Endothelial cell of umbilical vein (primary cell): ENCODE results near the gene FILIP1L. TPM values are rescaled to one million over a fixed set of nuclear protein-coding genes. Genes with fewer than 3 reads are reported as not detected.

Experiments used
- BruUV-seq: library from RNA; stranded (reverse); fragments of 400-500 nt; replicated peaks from 2 replicates; lab custom pipeline; 2021; lab: Mats Ljungman, UMichigan
- CTCF ChIA-PET: fragments of 300-600, 350-600 bp; sonication (Branson Sonifier 250); formaldehyde crosslinking; loops from one replicate; lab custom pipeline; 2021; ENCODE audit warnings: antibody characterized with exemption, inconsistent platforms; lab: Charles Lee
- POLR2A ChIA-PET: fragments of 300-600, 350-600 bp; sonication (Branson Sonifier 250); formaldehyde crosslinking; loops from one replicate; lab custom pipeline; 2021; ENCODE audit warnings: antibody characterized with exemption, inconsistent platforms; lab: Charles Lee
- DNase-seq: peaks from one replicate; pipeline ENCODE4 v3.0.0-alpha.2; 2011; ENCODE audit warnings: low read depth, low spot score
- FAIRE-seq: peaks from 2 replicates; lab custom pipeline; 2011; peaks lifted over from hg19 to GRCh38; lab: Jason Lieb, UNC
- H2AFZ ChIP-seq: 2 replicates; pipeline ENCODE4 v1.6.0; 2012; ENCODE audit warnings: low read depth, low read length, control low read depth, inconsistent platforms
- H3K27ac ChIP-seq: 2 replicates; pipeline ENCODE4 v1.5.1; 2011; ENCODE audit warnings: low read depth, mild to moderate bottlenecking, control low read depth, low read length, moderate library complexity; ENCODE audit not compliant: insufficient read depth
- H3K27me3 ChIP-seq, 2 experiments: 2 replicates each; pipeline versions ENCODE4 v1.6.0 to v1.6.1; 2011; ENCODE audit warnings: low read length in 2 of 2, mixed read lengths in 1 of 2; ENCODE audit not compliant: control insufficient read depth in 2 of 2, insufficient read depth in 2 of 2
- H3K36me3 ChIP-seq, 2 experiments: 2 replicates in 1 of 2; 3 replicates in 1 of 2; pipeline ENCODE4 v1.5.1; 2011; ENCODE audit warnings: low read length in 2 of 2, mild to moderate bottlenecking in 1 of 2, moderate library complexity in 1 of 2; ENCODE audit not compliant: control insufficient read depth in 2 of 2, insufficient read depth in 2 of 2; ENCODE audit errors: extremely low read depth in 1 of 2
- H3K4me1 ChIP-seq: 3 replicates; pipeline ENCODE4 v1.5.1; 2011; ENCODE audit warnings: mild to moderate bottlenecking, low read length; ENCODE audit not compliant: control insufficient read depth, insufficient read depth; ENCODE audit errors: extremely low read depth
- H3K4me2 ChIP-seq: 2 replicates; pipeline ENCODE4 v1.6.1; 2011; ENCODE audit warnings: low read length, control low read depth, mixed read lengths; ENCODE audit not compliant: insufficient read depth
- H3K4me3 ChIP-seq, 3 experiments: fragments of 200-600 bp in 1 of 3; sonication (generic), shearing (Covaris generic) in 1 of 3; replicated peaks in 1 of 3; 2 replicates each; pipeline ENCODE4 v1.5.1; 2011 to 2016; ENCODE audit warnings: control low read depth in 3 of 3, low read length in 3 of 3, mild to moderate bottlenecking in 2 of 3, inconsistent platforms in 1 of 3, low read depth in 1 of 3, moderate library complexity in 1 of 3; ENCODE audit not compliant: insufficient read depth in 1 of 3
- H3K79me2 ChIP-seq: 2 replicates; pipeline ENCODE4 v1.6.0; 2012; ENCODE audit warnings: low read length, inconsistent platforms; ENCODE audit not compliant: control insufficient read depth, insufficient read depth
- H3K9ac ChIP-seq: replicated peaks from 2 replicates; pipeline ENCODE3; 2011; ENCODE audit warnings: low read length, control low read depth; ENCODE audit not compliant: insufficient read depth; ENCODE audit errors: extremely low read depth
- H3K9me1 ChIP-seq: replicated peaks from 3 replicates; pipeline ENCODE4 v1.6.0; 2011; ENCODE audit warnings: mild to moderate bottlenecking, low read length; ENCODE audit not compliant: control insufficient read depth, insufficient read depth; ENCODE audit errors: extremely low read depth
- H3K9me3 ChIP-seq: replicated peaks from 2 replicates; pipeline ENCODE4 v1.5.1; 2012; ENCODE audit warnings: low read length, inconsistent platforms; ENCODE audit not compliant: control insufficient read depth, insufficient read depth
- H4K20me1 ChIP-seq: replicated peaks from 2 replicates; pipeline ENCODE3; 2011; ENCODE audit warnings: mild to moderate bottlenecking, low read length; ENCODE audit not compliant: control insufficient read depth, insufficient read depth; ENCODE audit errors: extremely low read depth
- CTCF ChIP-seq, 2 donors: IDR thresholded peaks; 1 replicate in 1 of 2; 2 replicates in 1 of 2; pipeline ENCODE4 v1.5.1; 2011; ENCODE audit warnings: low read length in 2 of 2, mild to moderate bottlenecking in 2 of 2, moderate library complexity in 2 of 2, control low read depth in 1 of 2, inconsistent platforms in 1 of 2, low read depth in 1 of 2; ENCODE audit not compliant: insufficient read depth in 1 of 2; ENCODE audit errors: extremely low read depth in 1 of 2
- EZH2 ChIP-seq: IDR thresholded peaks from 2 replicates; pipeline ENCODE4 v1.6.1; 2012; ENCODE audit warnings: borderline replicate concordance, low read depth, mild to moderate bottlenecking, moderate library complexity, low read length, inconsistent platforms; ENCODE audit not compliant: severe bottlenecking
- FOS ChIP-seq: IDR thresholded peaks from 2 replicates; pipeline ENCODE4 v1.6.1; 2011; ENCODE audit warnings: mild to moderate bottlenecking, low read length, moderate library complexity, borderline replicate concordance; ENCODE audit not compliant: insufficient read depth
- GATA2 ChIP-seq: IDR thresholded peaks from 2 replicates; pipeline ENCODE4 v1.7.0; 2011; ENCODE audit warnings: low read depth, mild to moderate bottlenecking, moderate library complexity, mixed read lengths, low read length; ENCODE audit not compliant: insufficient read length, insufficient read depth
- JUN ChIP-seq: IDR thresholded peaks from 2 replicates; pipeline ENCODE4 v1.6.1; 2011; ENCODE audit warnings: borderline replicate concordance, low read depth; ENCODE audit not compliant: insufficient read length, insufficient read depth
- MAX ChIP-seq: IDR thresholded peaks from 2 replicates; pipeline ENCODE4 v1.6.1; 2011; ENCODE audit not compliant: insufficient read depth, insufficient read length
- MYC ChIP-seq: IDR thresholded peaks from one replicate; pipeline ENCODE4 v1.6.1; 2011; ENCODE audit warnings: mild to moderate bottlenecking, low read depth, low read length
- POLR2A ChIP-seq: IDR thresholded peaks from 2 replicates; pipeline ENCODE4 v1.6.1; 2012; ENCODE audit warnings: low read depth, mild to moderate bottlenecking, control low read depth, low read length
- dilution Hi-C: fragments of 300-500 bp; cut with MboI; formaldehyde crosslinking; loops from one replicate; pipeline ENCODE4 v1.15.0; 2019; ENCODE audit warnings: low sequenced_read_pairs; ENCODE audit not compliant: extremely low pct_ligation_motif_present
- intact Hi-C: fragments of 100-400 bp; cut with micrococcal nuclease; formaldehyde crosslinking; loops from one replicate; pipeline ENCODE4 v1.10.0; 2022
- polyA plus RNA-seq, 4 experiments: library from polyadenylated mRNA; depleted of rRNA in 3 of 4; stranded (reverse) in 3 of 4; unstranded in 1 of 4; fragments of >200 nt; gene quantifications; 2 replicates each; pipeline versions ENCODE4 v1.2.1 to v1.2.3, GENCODE V29; 2011 to 2012; ENCODE audit warnings: missing spikeins in 1 of 4
- total RNA-seq: library from RNA; stranded (reverse); gene quantifications from 2 replicates; pipeline ENCODE4 v1.2.3, GENCODE V29; 2021

The FILIP1L gene
- total and polyA plus RNA-seq, 2 donors (not counting 3 experiments of a cell fraction or from before 2014, with no cell fraction given): 26.0 to 29.9 TPM

DNA sequence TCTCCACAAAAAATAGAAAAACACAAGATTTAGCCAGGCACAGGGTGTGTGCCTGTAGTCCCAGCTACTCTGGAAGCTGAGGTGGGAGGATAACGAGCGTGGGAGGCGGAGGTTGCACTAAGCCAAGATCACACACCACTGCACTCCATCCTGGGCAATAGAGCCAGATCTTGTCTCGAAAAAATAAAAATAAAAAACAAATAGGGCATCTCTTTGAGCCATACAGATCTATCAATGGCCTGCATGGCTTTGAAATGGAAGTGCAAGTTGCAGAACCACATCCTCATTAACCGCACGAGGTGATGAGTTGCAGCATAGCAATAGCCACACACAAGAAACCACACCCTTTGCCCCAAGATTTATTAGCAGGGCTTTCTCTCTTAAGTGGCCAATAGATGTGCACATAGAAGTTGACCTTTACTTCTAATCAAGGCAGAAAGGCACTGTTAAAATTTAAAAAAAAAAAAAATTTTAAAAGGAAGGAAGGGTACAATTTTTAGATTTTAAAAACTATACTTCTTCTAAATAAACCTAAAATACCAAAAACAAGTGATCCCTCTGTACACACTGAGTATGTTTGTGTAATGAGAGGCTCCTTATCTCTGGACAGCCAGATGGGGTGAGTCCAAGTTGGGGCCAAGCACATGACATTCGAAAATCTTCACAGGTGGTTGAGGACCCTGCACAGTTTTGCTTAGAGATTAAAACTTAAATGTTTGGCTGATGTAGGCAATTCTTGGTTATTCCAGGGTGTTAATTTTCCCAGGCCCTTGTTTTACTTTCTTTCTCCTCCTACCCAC, 53.4 kb downstream of the FILIP1L start:
- dilution Hi-C loops: no loop called here
- H2AFZ ChIP-seq: no peak overlapping the region
- no peaks in the 10 kb centered on the region for H4K20me1 ChIP-seq
- H3K4me2 ChIP-seq: no peak overlapping the region
- no peaks in the 10 kb centered on the region for H3K79me2 ChIP-seq
- FAIRE-seq (no peak), DNase-seq (no peak)
- no TSS peak for BruUV-seq
- H3K9me1 ChIP-seq: no peaks in the 10 kb centered on the region
- no peaks in the 10 kb centered on the region for H3K4me1 ChIP-seq
- H3K27ac ChIP-seq: no peak overlapping the region
- TF ChIP-seq MAX: no peak
- TF ChIP-seq FOS: no peak
- TF ChIP-seq CTCF (IDR thresholded peaks at IDR 0.05; ENCODE audit: extremely low read depth in 1 of 2, insufficient read depth in 1 of 2, low read depth in 1 of 2, low read length in 2 of 2): no peak
- no peak for TF ChIP-seq EZH2
- no peak for TF ChIP-seq MYC
- no peak for TF ChIP-seq JUN
- TF ChIP-seq GATA2: no peak
- TF ChIP-seq POLR2A: no peak
- no peak overlapping the region for H3K4me3 ChIP-seq
- no peaks in the 10 kb centered on the region for H3K36me3 ChIP-seq
- POLR2A ChIA-PET: no interaction called here
- intact Hi-C loops: loop anchor here (10.0 kb wide), 1 partner anchor 534 kb away; no protein-coding TSS in a partner anchor
- H3K27me3 ChIP-seq: no peaks in the 10 kb centered on the region
- H3K9ac ChIP-seq: no peak overlapping the region
- H3K9me3 ChIP-seq: no peaks in the 10 kb centered on the region
- CTCF ChIA-PET: interaction anchor here (0.6 to 5.7 kb wide), 4 partner anchors 9 to 193 kb away, joined by 3 to 37 read pairs (median 4); no protein-coding TSS in a partner anchor
